ENCODE results near the gene PKNOX2. TPM values are rescaled to one million over a fixed set of nuclear protein-coding genes. Genes with fewer than 3 reads are reported as not detected.

Gene PKNOX2
- total and polyA plus RNA-seq, 9 of the 15 experiments (the other 6 are each of a cell fraction or from before 2014, with no cell fraction given), result not detected

GRCh38 chr11:125381499-125382044, 217.0 kb downstream of the PKNOX2 start:
- Histone ChIP-seq H3K4me1 (replicated peaks in 1 of 2; ENCODE audit: control insufficient read depth in 2 of 2, insufficient read depth in 2 of 2, low read length in 2 of 2) (no peaks in the 10 kb centered on the region), H3K9ac (ENCODE audit: insufficient read depth in 1 of 2, low read depth in 2 of 2, low read length in 2 of 2) (no peak overlapping the region), H3K4me2 (ENCODE audit: insufficient read depth, low read length) (no peak overlapping the region), H3K9me3 (replicated peaks; ENCODE audit: control insufficient read depth, insufficient read depth, low read depth, low read length) (no peaks in the 10 kb centered on the region), H4K20me1 (replicated peaks; ENCODE audit: control insufficient read depth, insufficient read depth, low read length) (no peaks in the 10 kb centered on the region), H3K79me2 (ENCODE audit: control insufficient read depth, insufficient read depth, low read length) (no peaks in the 10 kb centered on the region), H3K9me1 (ENCODE audit: control insufficient read depth, insufficient read depth, low read length) (no peaks in the 10 kb centered on the region), H2AFZ (ENCODE audit: low read depth, low read length) (no peak overlapping the region), H3K27ac (ENCODE audit: extremely low read depth, low read depth, low read length) (no peak overlapping the region), H3K27me3 (ENCODE audit: control insufficient read depth in 2 of 2, insufficient read depth in 2 of 2, low read length in 2 of 2) (peaks cover 44 to 84% of the 10 kb centered on the region in 2 experiments), H3K36me3 (ENCODE audit: control insufficient read depth, insufficient read depth, low read length) (no peaks in the 10 kb centered on the region), H3K4me3 (no peak overlapping the region)
- no peak for DNase-seq (ENCODE audit: extremely low read depth in 1 of 4, low spot score in 3 of 4)
- 2% methylated on average over 7 of the region's 7 CpGs for WGBS (ENCODE audit: insufficient coverage, low coverage, missing lambda C conversion rate)
- in situ Hi-C loops (cut with MboI) (no loop called here), intact Hi-C loops (cut with micrococcal nuclease) (no loop called here)
- CTCF ChIA-PET (ENCODE audit: low intra/inter-chr PET ratio), result no interaction called here
- ATAC-seq, result no peak
- FAIRE-seq, result no peak
- TF ChIP-seq GATA2 (CRISPR knock-in tag; IDR thresholded peaks at IDR 0.05) (no peak), ASH1L (IDR thresholded peaks at IDR 0.05; ENCODE audit: borderline replicate concordance, low read depth, partially characterized antibody) (no peak), ZNF133 (CRISPR knock-in tag; IDR thresholded peaks at IDR 0.05) (no peak), ZNF324 (CRISPR knock-in tag; IDR thresholded peaks at IDR 0.05) (no peak), ZNF518B (CRISPR knock-in tag; IDR thresholded peaks at IDR 0.05) (no peak)
- POLR2A ChIA-PET, result interaction anchor here (0.6 kb wide), 1 partner anchor 18 kb away, joined by 3 read pairs; no protein-coding TSS in a partner anchor
- no TSS peak for BruUV-seq (replicated peaks)
